SJCRH30 (cell line): Measurements from ENCODE around the gene SEMA6A. TPM values are rescaled to one million over a fixed set of nuclear protein-coding genes. Genes with fewer than 3 reads are reported as not detected.

Experiments
- DNase-seq, 2 experiments: peaks; one replicate each; pipeline ENCODE4 v3.0.0-alpha.2; 2015 to 2020
- H3K27ac ChIP-seq: fragments of 250-450 bp; sonication (Bioruptor Pico); 2 replicates; pipeline ENCODE4 v1.5.1; 2020; ENCODE audit warnings: mild to moderate bottlenecking, moderate library complexity
- H3K27me3 ChIP-seq: fragments of 250-450 bp; sonication (Bioruptor Pico); 2 replicates; pipeline ENCODE4 v1.5.1; 2020; ENCODE audit warnings: mild to moderate bottlenecking, moderate library complexity
- H3K36me3 ChIP-seq: fragments of 250-450 bp; sonication (Bioruptor Pico); 2 replicates; pipeline ENCODE4 v1.5.1; 2020; ENCODE audit warnings: mild to moderate bottlenecking, moderate library complexity
- H3K4me1 ChIP-seq: fragments of 250-450 bp; sonication (Bioruptor Pico); 2 replicates; pipeline ENCODE4 v1.5.1; 2020; ENCODE audit warnings: mild to moderate bottlenecking, moderate library complexity
- H3K4me3 ChIP-seq: fragments of 250-450 bp; sonication (Bioruptor Pico); 2 replicates; pipeline ENCODE4 v1.5.1; 2020; ENCODE audit warnings: mild to moderate bottlenecking, moderate library complexity
- H3K9me3 ChIP-seq: fragments of 250-450 bp; sonication (Bioruptor Pico); replicated peaks from 2 replicates; pipeline ENCODE4 v1.5.1; 2020; ENCODE audit warnings: mild to moderate bottlenecking, moderate library complexity
- total RNA-seq: library from RNA; depleted of rRNA; stranded (reverse); fragments of >200 nt; shearing (Covaris generic); gene quantifications from 2 replicates; pipeline ENCODE4 v1.2.3, GENCODE V29; 2014

Gene SEMA6A
- total RNA-seq, 1 experiment from 2014 or later: 63.2 TPM

DNA sequence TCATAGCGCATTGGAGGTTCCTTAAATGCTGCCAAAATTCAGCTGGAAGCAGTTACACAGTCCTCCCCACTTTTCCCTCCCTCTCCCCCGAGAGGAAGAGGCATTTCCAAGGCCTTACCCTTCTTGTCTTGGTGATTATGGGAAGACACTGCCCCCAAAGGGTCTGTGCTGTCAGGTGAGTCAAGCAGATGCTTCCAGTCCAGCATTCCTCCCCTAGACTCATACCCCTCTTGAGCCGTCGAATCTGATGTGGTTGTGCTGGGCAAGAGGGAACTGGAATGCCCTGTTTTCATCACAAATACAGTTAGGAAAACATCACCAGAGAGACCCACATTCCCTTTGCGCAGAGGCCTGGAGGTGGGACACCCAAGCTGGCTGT is 107.2 kb downstream of the SEMA6A start:
- no peak overlapping the region for H3K27ac ChIP-seq
- no peaks in the 10 kb centered on the region for H3K27me3 ChIP-seq
- no peak overlapping the region for H3K4me3 ChIP-seq
- H3K36me3 ChIP-seq: peaks cover 83% of the 10 kb centered on the region
- H3K9me3 ChIP-seq: no peaks in the 10 kb centered on the region; the same call in 1 of the 2 replicates
- H3K4me1 ChIP-seq: no peaks in the 10 kb centered on the region
- no peak for DNase-seq

DNA sequence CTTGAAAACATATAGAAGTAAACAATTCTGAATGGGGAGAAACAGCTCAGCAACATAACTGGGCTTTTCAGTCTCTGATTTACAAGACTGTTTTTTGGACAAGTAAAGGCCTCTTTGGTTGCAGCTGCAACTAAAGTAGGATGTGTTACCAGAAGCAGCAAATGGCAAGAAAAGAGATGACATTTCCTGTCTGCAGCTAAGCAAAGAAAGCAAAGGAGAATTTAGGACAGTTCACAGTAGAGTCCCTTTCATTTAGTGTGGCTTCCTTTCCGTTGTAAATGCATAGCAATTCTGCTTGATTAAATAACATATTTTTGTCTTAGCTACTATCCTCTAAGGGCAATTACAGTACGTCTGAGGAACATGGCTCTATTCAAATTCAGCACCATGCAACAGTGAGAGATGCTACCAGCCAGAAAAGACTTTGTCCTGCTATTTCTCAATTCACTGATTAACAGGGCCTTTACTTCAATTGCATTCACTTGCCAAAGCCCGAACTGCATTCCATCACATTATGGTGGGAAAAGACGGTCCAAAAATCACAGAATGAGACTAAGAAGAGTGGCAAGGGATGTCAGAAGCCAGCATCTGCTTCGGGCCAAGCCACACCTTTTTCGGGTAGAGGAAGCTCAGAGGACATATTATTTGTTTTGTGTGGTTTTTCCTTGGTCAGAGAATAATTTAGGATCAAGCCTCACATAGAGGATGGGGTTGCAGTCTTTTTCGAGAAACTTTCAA is 107.7 kb downstream of the SEMA6A start:
- Histone ChIP-seq H3K36me3 (peaks cover 79% of the 10 kb centered on the region), H3K4me1 (no peaks in the 10 kb centered on the region), H3K4me3 (no peak overlapping the region), H3K9me3 (no peaks in the 10 kb centered on the region; the same call in 1 of the 2 replicates), H3K27ac (no peak overlapping the region), H3K27me3 (no peaks in the 10 kb centered on the region)
- DNase-seq: no peak

DNA sequence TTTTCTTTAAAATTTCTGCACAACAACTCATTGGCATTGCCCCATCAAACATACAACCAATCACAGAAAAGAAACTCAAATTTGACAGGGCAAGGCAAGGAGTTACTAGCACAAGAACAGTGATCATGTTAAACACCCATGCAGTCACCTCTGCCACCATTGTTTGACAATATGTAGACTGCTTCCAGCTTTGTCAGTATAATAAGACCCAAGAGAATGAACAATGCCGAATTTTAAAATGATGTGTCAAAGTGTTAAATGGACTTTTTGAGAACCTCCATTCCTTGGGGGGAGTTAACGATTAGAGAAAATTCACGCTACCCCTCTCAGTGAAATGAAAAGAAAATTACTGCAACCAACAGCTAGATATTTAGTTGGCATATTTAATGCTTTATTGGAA is 109.2 kb downstream of the SEMA6A start:
- no peak for DNase-seq
- Histone ChIP-seq H3K4me1 (no peaks in the 10 kb centered on the region), H3K27me3 (no peaks in the 10 kb centered on the region), H3K27ac (no peak overlapping the region), H3K36me3 (peaks cover 69% of the 10 kb centered on the region), H3K4me3 (no peak overlapping the region), H3K9me3 (no peaks in the 10 kb centered on the region; the same call in 1 of the 2 replicates)

DNA sequence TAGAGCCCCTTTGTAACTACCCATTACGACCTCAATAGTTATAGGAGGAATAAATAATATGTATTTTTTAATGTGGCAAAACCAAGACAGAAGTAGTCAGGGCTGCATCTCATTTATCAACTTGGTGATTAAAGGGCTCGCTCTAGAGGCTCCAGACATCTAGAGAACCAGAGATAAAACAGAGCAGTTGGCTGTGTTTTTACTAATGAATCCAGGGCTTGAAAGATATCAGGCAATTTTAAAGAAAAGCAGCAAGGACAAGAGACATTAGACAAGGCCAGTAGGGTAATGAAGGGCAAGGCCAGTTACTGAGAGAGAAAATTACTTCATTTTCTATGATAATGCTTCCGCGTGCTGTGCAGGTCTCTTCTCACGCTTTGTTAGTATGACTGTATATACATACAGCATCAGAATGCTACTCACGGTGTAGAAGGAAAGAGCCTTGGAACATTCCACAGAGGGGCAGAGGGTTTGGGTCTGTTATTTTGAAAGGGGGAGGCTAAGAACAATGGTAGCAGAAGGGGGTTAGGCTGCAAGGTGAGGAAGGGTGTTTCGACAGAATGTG is 110.4 kb downstream of the SEMA6A start:
- DNase-seq: no peak
- no peak overlapping the region for H3K27ac ChIP-seq
- H3K36me3 ChIP-seq: peaks cover 59% of the 10 kb centered on the region
- no peak overlapping the region for H3K4me3 ChIP-seq
- no peaks in the 10 kb centered on the region for H3K27me3 ChIP-seq
- H3K9me3 ChIP-seq: no peaks in the 10 kb centered on the region; the same call in 1 of the 2 replicates
- no peaks in the 10 kb centered on the region for H3K4me1 ChIP-seq

DNA sequence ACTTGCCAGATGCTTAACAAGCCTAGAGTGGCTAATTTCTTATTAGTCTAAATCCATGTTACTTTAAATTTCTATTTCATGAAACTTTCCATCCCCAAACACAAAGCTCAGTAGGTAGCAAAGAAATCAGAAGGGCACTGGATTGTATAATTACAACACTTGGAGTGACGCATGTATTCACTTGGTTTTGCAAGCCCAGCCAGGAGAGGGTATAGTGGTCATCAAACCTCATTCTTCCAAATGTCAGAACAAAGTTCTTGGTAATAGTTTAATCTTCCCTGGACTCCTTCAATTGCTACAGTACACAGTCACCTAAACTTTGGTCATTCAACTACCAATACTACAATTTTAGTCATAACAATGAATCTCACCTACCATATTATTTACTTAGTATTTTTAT is 112.1 kb downstream of the SEMA6A start:
- H3K36me3 ChIP-seq: peaks cover 52% of the 10 kb centered on the region
- no peaks in the 10 kb centered on the region for H3K9me3 ChIP-seq
- H3K4me3 ChIP-seq: no peak overlapping the region
- H3K4me1 ChIP-seq: no peaks in the 10 kb centered on the region
- DNase-seq: no peak
- H3K27ac ChIP-seq: no peak overlapping the region
- H3K27me3 ChIP-seq: no peaks in the 10 kb centered on the region

DNA sequence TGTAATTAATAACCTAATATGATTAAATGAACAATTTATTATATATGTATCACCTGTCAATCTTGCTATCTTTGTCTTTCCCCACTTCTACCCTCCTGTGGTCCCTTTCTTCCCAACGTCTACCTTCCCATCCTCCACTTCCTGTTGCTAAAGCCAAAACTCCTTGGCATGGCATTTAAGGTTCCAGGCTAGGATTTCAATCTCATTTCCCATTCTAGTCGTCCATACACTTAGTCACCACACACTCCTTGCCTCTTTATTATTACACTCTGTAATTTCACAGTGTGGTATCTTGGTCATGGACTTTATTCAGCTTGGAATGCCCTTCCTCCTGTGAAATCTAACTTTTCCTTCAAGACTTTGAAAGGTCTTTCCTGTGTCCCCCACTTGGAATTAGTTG is 115.3 kb downstream of the SEMA6A start:
- Histone ChIP-seq H3K9me3 (no peaks in the 10 kb centered on the region), H3K27me3 (no peaks in the 10 kb centered on the region), H3K27ac (no peak overlapping the region), H3K36me3 (peaks cover 41% of the 10 kb centered on the region), H3K4me1 (peaks cover 13% of the 10 kb centered on the region), H3K4me3 (no peak overlapping the region)
- no peak for DNase-seq

DNA sequence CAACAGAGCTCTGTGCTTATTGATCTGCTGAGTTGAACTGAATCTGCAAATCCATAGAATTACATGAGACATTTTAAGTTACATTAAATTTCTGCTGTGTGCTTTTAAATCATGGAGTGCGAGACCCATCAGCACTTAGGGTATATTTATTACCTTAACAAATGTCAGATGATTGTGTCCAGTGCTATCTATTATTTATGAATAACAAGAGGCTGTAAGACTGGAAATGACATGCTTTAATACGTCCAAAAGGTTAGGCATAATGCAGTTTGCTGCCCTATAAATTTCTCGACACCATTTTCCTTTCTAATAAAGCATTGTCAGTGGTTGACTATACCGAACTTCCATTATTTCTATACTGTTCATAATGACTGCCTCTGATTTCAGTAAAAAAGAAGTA is 117.6 kb downstream of the SEMA6A start:
- Histone ChIP-seq H3K36me3 (peaks cover 28% of the 10 kb centered on the region), H3K27ac (no peak overlapping the region), H3K4me3 (no peak overlapping the region), H3K27me3 (no peaks in the 10 kb centered on the region), H3K4me1 (peaks cover 25% of the 10 kb centered on the region), H3K9me3 (no peaks in the 10 kb centered on the region)
- DNase-seq: no peak

DNA sequence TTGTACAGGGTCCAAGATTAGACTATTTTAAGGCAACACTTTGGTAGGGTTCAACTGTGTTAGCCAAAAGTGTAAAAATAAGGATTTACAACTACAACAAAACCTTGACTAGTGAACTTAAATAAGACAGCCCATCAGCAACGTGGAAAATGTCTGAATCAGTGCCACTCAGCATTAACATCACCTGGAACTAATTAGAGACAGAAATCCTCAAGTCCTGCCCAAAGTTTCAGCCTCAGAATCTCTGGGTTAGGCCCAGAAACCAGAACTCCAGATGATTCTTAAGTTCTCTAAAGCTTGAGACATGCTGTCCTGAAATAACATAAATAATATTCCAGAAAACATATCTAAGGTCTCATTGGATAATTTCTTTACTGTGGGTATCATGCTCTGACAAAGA is 118.6 kb downstream of the SEMA6A start:
- no peaks in the 10 kb centered on the region for H3K27me3 ChIP-seq
- no peak for DNase-seq
- H3K36me3 ChIP-seq: peaks cover 26% of the 10 kb centered on the region
- no peak overlapping the region for H3K27ac ChIP-seq
- no peaks in the 10 kb centered on the region for H3K9me3 ChIP-seq
- peaks cover 25% of the 10 kb centered on the region for H3K4me1 ChIP-seq
- no peak overlapping the region for H3K4me3 ChIP-seq

DNA sequence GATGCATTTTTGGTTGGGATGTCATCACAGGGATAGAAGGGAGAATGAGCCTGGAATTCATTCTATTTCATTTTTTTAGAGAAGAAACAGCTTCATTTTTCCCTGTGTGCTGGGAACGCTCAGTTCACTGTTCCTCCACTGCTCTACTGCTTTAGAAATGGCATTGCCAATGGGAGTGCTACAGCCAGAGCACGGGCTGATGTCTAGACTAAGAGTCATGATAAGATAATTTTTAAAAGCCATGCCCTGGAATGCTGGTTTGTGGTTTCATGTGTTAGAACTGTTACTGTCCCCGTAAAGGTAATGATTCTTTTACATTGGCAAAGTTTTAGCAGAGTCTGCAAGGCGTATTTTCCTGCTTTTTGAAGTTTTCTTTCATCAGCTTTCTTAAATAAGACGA is 119.6 kb downstream of the SEMA6A start:
- no peaks in the 10 kb centered on the region for H3K27me3 ChIP-seq
- no peaks in the 10 kb centered on the region for H3K9me3 ChIP-seq
- peak; percentile 50 to 63 for DNase-seq
- H3K4me1 ChIP-seq: peaks cover 25% of the 10 kb centered on the region
- no peak overlapping the region for H3K4me3 ChIP-seq
- H3K36me3 ChIP-seq: peaks cover 31% of the 10 kb centered on the region
- peak overlapping the region; percentile 89 for H3K27ac ChIP-seq

DNA sequence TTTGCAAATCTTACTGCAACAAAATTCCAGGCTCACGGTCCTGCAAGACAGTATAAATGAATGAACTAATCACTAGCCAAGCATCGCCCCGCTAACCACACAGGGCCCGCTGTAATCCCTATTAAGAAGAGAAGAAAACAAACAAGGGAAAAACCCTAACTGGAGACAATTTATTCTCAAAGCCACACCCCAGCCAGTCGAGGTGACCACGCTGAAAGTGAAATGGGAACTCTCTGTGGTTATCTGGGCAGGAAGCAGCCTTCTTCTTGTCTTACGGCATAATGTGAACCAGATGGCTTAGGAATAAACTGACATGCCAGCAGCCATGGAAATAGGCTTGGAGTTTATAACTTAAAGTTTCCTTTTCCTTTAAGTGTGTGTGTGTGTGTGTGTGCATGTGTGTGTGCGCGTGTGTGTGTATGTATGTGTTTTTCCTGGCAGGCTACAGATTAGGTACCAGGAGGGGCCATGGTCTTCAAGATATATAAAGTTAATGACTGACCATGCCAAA is 120.2 kb downstream of the SEMA6A start:
- Histone ChIP-seq H3K4me1 (peaks cover 25% of the 10 kb centered on the region), H3K4me3 (peak overlapping the region; percentile 15), H3K27ac (peak overlapping the region; percentile 89), H3K36me3 (peaks cover 34% of the 10 kb centered on the region), H3K27me3 (no peaks in the 10 kb centered on the region), H3K9me3 (no peaks in the 10 kb centered on the region)
- DNase-seq: peak; percentile 82 to 94

DNA sequence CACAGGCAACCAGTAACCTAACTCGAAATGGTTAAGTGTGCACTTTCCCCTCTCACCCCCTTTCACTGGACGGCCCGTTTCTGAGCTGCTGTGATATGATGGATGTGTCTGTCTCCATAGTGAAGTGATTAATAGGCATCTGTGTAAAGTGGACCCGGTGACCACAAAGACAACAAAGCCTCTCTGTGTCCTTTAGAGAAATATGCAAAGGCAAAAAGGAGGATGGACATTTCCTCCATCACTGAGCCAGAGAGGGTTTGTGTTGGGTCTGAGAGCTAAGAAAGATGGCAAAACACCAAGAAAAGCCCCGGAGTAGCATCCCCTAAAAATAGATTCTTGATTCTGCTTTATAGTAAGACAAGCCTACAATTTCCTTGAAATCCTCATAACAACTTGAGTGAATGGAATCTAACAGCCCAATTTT is 120.6 kb downstream of the SEMA6A start:
- H3K4me1 ChIP-seq: peaks cover 25% of the 10 kb centered on the region
- peak; percentile 37 to 71 for DNase-seq
- H3K4me3 ChIP-seq: peak overlapping the region; percentile 15
- no peaks in the 10 kb centered on the region for H3K27me3 ChIP-seq
- H3K27ac ChIP-seq: peak overlapping the region; percentile 89
- no peaks in the 10 kb centered on the region for H3K9me3 ChIP-seq
- H3K36me3 ChIP-seq: peaks cover 38% of the 10 kb centered on the region

DNA sequence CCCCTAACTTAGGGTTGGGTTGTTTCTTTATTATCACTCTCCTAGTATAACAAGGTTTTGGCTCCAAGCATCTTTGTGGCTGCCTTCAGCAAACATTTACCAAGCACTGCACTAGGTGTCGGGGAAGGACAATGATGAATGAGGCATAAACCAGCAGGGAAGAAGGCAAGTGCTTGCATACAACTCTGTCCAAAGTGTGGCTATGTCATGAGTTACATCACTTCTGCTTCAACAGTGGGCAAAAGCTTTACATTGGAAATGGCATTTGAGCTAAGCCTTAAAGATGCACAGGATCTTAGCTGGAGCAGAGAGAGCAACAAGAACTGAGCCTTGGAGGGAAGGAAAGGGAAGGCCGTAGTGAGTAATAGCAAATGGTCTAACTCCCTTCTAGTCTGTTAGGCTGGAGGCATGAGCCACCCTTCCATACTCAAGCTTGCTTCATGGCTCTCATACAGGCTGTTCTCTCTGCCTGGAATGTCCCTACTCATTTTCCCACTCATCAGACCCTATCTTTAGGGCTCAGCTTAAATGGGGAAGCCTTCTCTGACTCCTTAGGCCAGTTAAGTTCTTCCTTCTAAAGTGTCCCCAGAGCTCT is 121.8 kb downstream of the SEMA6A start:
- no peak for DNase-seq
- peaks cover 40% of the 10 kb centered on the region for H3K36me3 ChIP-seq
- H3K27me3 ChIP-seq: no peaks in the 10 kb centered on the region
- H3K9me3 ChIP-seq: no peaks in the 10 kb centered on the region
- no peak overlapping the region for H3K27ac ChIP-seq
- peaks cover 25% of the 10 kb centered on the region for H3K4me1 ChIP-seq
- H3K4me3 ChIP-seq: no peak overlapping the region

DNA sequence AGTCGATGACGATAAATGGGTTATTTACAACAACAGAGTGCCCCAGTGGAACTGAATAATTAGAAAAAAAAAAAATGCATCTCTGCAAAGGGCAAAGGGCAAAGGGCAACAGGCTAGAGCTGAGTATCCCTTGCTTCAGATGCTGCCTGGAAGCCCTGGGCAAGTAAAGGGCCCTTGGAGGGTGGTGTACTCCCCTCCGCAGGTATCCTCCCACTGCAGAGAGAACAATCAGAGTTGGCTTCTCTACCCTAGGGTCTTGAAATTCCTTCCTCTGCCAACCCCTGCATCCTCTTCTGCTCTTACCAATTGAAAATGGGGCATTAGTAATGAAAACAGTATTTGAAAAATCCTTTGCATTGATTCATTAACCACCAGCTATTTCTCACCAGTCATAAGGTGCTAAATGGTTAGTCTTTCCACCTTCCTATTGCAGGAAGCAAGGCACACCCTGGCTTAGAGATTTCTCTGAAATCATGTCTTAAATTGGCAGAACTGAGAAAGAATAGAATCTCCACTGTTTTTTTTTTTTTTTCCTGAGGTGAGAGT is 122.6 kb downstream of the SEMA6A start:
- H3K27me3 ChIP-seq: no peaks in the 10 kb centered on the region

DNA sequence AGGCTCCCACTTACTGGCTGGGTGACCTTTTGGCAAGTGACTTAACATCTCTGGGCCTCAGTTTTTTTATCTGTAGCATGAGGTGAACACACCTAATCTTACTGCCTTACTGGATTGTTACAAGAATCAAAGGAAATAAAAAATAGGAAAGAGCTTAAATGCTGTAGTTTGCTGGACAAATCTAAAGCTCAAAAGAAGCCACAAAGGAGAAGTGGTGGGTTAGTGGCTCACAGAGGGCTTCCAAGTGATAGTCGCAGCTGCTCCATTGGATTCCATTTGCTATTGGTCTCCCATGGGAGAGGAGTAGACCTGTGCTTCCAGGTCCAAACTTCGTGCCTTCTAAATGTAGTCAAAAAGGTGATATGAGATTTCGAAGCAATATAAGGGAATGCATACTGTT is 123.6 kb downstream of the SEMA6A start:
- DNase-seq: no peak
- Histone ChIP-seq H3K9me3 (no peaks in the 10 kb centered on the region), H3K27me3 (no peaks in the 10 kb centered on the region), H3K4me3 (no peak overlapping the region), H3K4me1 (peaks cover 25% of the 10 kb centered on the region), H3K36me3 (peaks cover 44% of the 10 kb centered on the region), H3K27ac (no peak overlapping the region)

More for the DNA sequence above, 122.6 kb downstream of the SEMA6A start:
- H3K27ac ChIP-seq: no peak overlapping the region
- H3K9me3 ChIP-seq: no peaks in the 10 kb centered on the region
- DNase-seq: no peak
- peaks cover 40% of the 10 kb centered on the region for H3K36me3 ChIP-seq
- H3K4me1 ChIP-seq: peaks cover 25% of the 10 kb centered on the region
- H3K4me3 ChIP-seq: no peak overlapping the region

DNA sequence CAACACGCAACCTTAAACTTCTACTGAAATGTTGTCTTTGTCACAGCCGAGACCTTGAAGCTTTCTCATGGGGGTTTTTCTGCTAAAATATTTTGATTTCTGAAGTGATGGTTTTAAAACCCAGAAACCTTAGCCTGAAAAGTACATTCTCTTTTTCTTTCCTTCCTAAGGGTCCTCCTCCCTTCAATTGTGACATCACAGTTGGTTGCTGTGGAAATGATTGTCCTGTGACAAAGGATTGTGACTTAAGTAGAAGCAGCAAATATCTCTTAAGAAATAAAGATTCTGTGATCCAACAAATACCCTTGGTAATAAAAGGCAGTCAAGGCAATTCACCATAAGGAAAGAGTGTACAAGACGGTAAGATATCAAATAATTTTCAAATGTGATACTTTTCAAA is 125.2 kb downstream of the SEMA6A start:
- peaks cover 12% of the 10 kb centered on the region for H3K4me1 ChIP-seq
- H3K9me3 ChIP-seq: no peaks in the 10 kb centered on the region
- H3K4me3 ChIP-seq: no peak overlapping the region
- H3K27me3 ChIP-seq: no peaks in the 10 kb centered on the region
- H3K27ac ChIP-seq: no peak overlapping the region
- no peak for DNase-seq
- H3K36me3 ChIP-seq: peaks cover 59% of the 10 kb centered on the region
